Measurements from ENCODE around the gene TCAF1. TPM values are rescaled to one million over a fixed set of nuclear protein-coding genes. Genes with fewer than 3 reads are reported as not detected.

The TCAF1 gene
- total and polyA plus RNA-seq, 2 of the 4 experiments (the other 2 are of a cell fraction), result 39.3 to 91.8 TPM

DNA sequence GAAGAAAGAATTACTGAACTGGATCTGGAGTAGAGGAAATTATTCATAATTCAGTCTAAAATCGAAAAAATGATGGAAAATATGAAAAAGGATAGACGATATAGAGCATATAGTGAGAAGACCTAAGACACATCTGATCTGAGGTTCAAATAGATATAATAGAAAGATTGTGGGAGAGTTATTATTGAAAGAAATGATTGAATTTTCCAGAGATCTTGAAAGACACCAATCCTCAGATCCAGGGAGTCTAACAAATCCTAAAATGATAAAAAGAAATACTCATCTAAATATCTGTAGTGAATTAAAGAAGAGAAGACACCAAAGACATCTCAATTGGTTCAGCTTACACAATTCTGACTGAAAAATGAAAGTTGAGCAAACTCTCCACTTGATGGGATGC is 12.9 kb downstream of the TCAF1 start:
- no peaks in the 10 kb centered on the region; the same call in 1 of the 2 replicates for H3K9me3 ChIP-seq (ENCODE audit: control insufficient read depth, insufficient read depth, low read length)
- no peak overlapping the region for H4K5ac ChIP-seq (ENCODE audit: low read depth, low read length)
- no peak overlapping the region for H2AK9ac ChIP-seq (replicated peaks; ENCODE audit: low read depth, low read length, poor library complexity)
- H2BK15ac ChIP-seq (ENCODE audit: low read depth, low read length), result no peak overlapping the region
- BruUV-seq (replicated peaks), result no TSS peak
- H3K4me1 ChIP-seq (ENCODE audit: control insufficient read depth, insufficient read depth, low read length), result peaks cover 6% of the 10 kb centered on the region
- in situ Hi-C loops (cut with MboI; ENCODE audit: low sequenced_read_pairs), result loop anchor here (25.0 kb wide), 1 partner anchor 1327 kb away; no protein-coding TSS in a partner anchor
- H2AK5ac ChIP-seq (ENCODE audit: low read depth, low read length), result no peak overlapping the region
- ATAC-seq (ENCODE audit: low read depth) (no peak), DNase-seq (no peak)
- H2BK20ac ChIP-seq (ENCODE audit: low read depth, low read length), result no peak overlapping the region
- dilution Hi-C loops (cut with HindIII; ENCODE audit: low sequenced_read_pairs, unreplicated experiment), result no loop called here
- CTCF ChIA-PET, result no interaction called here
- no peak overlapping the region for H4K91ac ChIP-seq (ENCODE audit: insufficient read depth, low read depth, low read length)
- H2BK120ac ChIP-seq (ENCODE audit: low read depth, low read length), result no peak overlapping the region
- no peak overlapping the region for H3K56ac ChIP-seq (ENCODE audit: extremely low read depth, insufficient read depth, low read length)
- no peak overlapping the region for H3K4me2 ChIP-seq (ENCODE audit: low read depth, low read length)
- no peak overlapping the region for H3K23ac ChIP-seq (ENCODE audit: low read depth, low read length)
- no peak overlapping the region for H3K14ac ChIP-seq (replicated peaks; ENCODE audit: low read depth, low read length)
- intact Hi-C loops (cut with micrococcal nuclease), result loop anchor here (10.0 kb wide), 1 partner anchor 126 kb away; no protein-coding TSS in a partner anchor
- no peak overlapping the region for H4K8ac ChIP-seq (ENCODE audit: low read depth in 2 of 2, low read length in 2 of 2)
- H4K20me1 ChIP-seq (ENCODE audit: insufficient read depth, low read length), result 0 out of 2 replicates have a peak, but pooled peaks cover 3% of the 10 kb centered on the region
- H3K9ac ChIP-seq (ENCODE audit: low read depth, low read length), result no peak overlapping the region
- H3K9me1 ChIP-seq (ENCODE audit: insufficient read depth, low read length), result peaks cover 1% of the 10 kb centered on the region; the same call in 1 of the 2 replicates
- H2BK5ac ChIP-seq (ENCODE audit: low read depth, low read length, poor library complexity, severe bottlenecking), result no peak overlapping the region
- no peak overlapping the region for H3K27ac ChIP-seq (ENCODE audit: insufficient read depth, low read length)
- peaks cover 18 to 33% of the 10 kb centered on the region in 2 experiments for H3K79me1 ChIP-seq (ENCODE audit: low read depth in 1 of 2, low read length in 2 of 2)
- H3K27me3 ChIP-seq (ENCODE audit: control insufficient read depth, insufficient read depth, low read length), result no peaks in the 10 kb centered on the region
- POLR2A ChIA-PET (ENCODE audit: unreplicated experiment), result no interaction called here
- H3K36me3 ChIP-seq (ENCODE audit: control insufficient read depth, insufficient read depth, low read length), result peaks cover 3% of the 10 kb centered on the region; the same call in 1 of the 2 replicates
- no peak overlapping the region for H3K4ac ChIP-seq (ENCODE audit: low read depth, low read length)
- 100% methylated on average over 1 of the region's 2 CpGs; no CpG with 5 or more reads in 1 of the 2 experiments for WGBS, 2 experiments (ENCODE audit: extremely low coverage in 2 of 2, insufficient read length in 1 of 2)
- no peak overlapping the region for H3K18ac ChIP-seq (ENCODE audit: low read depth, low read length)
- TF ChIP-seq RCOR1 (IDR thresholded peaks at IDR 0.05; ENCODE audit: insufficient replicate concordance, low read length) (no peak), FOS (IDR thresholded peaks at IDR 0.05; ENCODE audit: low read depth, low read length) (no peak), POLR2A (IDR thresholded peaks at IDR 0.05; ENCODE audit: low read depth, low read length) (no peak), CEBPB (IDR thresholded peaks at IDR 0.05; ENCODE audit: low read depth, low read length) (no peak), CHD1 (IDR thresholded peaks at IDR 0.05; ENCODE audit: low read depth, low read length) (no peak), MXI1 (IDR thresholded peaks at IDR 0.05; ENCODE audit: borderline replicate concordance, low read depth, low read length) (no peak), RAD21 (IDR thresholded peaks at IDR 0.05; ENCODE audit: low read length) (no peak), MAZ (IDR thresholded peaks at IDR 0.05; ENCODE audit: borderline replicate concordance, low read depth, low read length) (no peak), SMC3 (IDR thresholded peaks at IDR 0.05; ENCODE audit: low read depth, low read length) (no peak), RFX5 (IDR thresholded peaks at IDR 0.05; ENCODE audit: low read depth, low read length) (no peak), NFE2L2 (IDR thresholded peaks at IDR 0.05; ENCODE audit: low read depth, low read length) (no peak), MAFK (IDR thresholded peaks at IDR 0.05; ENCODE audit: low read depth, low read length) (no peak), BHLHE40 (IDR thresholded peaks at IDR 0.05; ENCODE audit: low read depth, low read length) (no peak)
- TF ChIP-seq, protein P1, sequence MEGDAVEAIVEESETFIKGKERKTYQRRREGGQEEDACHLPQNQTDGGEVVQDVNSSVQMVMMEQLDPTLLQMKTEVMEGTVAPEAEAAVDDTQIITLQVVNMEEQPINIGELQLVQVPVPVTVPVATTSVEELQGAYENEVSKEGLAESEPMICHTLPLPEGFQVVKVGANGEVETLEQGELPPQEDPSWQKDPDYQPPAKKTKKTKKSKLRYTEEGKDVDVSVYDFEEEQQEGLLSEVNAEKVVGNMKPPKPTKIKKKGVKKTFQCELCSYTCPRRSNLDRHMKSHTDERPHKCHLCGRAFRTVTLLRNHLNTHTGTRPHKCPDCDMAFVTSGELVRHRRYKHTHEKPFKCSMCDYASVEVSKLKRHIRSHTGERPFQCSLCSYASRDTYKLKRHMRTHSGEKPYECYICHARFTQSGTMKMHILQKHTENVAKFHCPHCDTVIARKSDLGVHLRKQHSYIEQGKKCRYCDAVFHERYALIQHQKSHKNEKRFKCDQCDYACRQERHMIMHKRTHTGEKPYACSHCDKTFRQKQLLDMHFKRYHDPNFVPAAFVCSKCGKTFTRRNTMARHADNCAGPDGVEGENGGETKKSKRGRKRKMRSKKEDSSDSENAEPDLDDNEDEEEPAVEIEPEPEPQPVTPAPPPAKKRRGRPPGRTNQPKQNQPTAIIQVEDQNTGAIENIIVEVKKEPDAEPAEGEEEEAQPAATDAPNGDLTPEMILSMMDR (conservative IDR thresholded peaks at IDR 0.05; ENCODE audit: low read depth, low read length), result no peak
- TF ChIP-seq, protein P2, sequence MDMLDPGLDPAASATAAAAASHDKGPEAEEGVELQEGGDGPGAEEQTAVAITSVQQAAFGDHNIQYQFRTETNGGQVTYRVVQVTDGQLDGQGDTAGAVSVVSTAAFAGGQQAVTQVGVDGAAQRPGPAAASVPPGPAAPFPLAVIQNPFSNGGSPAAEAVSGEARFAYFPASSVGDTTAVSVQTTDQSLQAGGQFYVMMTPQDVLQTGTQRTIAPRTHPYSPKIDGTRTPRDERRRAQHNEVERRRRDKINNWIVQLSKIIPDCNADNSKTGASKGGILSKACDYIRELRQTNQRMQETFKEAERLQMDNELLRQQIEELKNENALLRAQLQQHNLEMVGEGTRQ (IDR thresholded peaks at IDR 0.05; ENCODE audit: low read depth, low read length), result no peak
- TF ChIP-seq, protein P3, sequence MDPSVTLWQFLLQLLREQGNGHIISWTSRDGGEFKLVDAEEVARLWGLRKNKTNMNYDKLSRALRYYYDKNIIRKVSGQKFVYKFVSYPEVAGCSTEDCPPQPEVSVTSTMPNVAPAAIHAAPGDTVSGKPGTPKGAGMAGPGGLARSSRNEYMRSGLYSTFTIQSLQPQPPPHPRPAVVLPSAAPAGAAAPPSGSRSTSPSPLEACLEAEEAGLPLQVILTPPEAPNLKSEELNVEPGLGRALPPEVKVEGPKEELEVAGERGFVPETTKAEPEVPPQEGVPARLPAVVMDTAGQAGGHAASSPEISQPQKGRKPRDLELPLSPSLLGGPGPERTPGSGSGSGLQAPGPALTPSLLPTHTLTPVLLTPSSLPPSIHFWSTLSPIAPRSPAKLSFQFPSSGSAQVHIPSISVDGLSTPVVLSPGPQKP (IDR thresholded peaks at IDR 0.05; ENCODE audit: borderline replicate concordance, low read depth, low read length), result no peak
- H3K4me3 ChIP-seq (ENCODE audit: insufficient read depth, low read depth, low read length), result no peak overlapping the region
- H2AFZ ChIP-seq (replicated peaks; ENCODE audit: low read length, poor library complexity), result no peak overlapping the region
